T47D (cell line): ENCODE results near the gene WRNIP1.
"Not testable (repeated sequence)": the region's sequence is repeated elsewhere in the genome, so short reads cannot be mapped to it uniquely, and the experiment has no call there.

Experiments
- DNase-seq, 2 experiments: peaks; one replicate each; pipeline versions ENCODE4 v3.0.0 to v3.0.0-alpha.2; 2011 to 2012; ENCODE audit warnings: low read depth in 1 of 2, low spot score in 1 of 2
- JUND ChIP-seq: IDR thresholded peaks from 2 replicates; pipeline ENCODE4 v1.6.1; 2012; ENCODE audit warnings: low read depth
- in situ Hi-C: cut with HindIII; loops from 2 replicates; pipeline ENCODE4 v1.10.0; 2016; ENCODE audit warnings: low sequenced_read_pairs, low pct_unique_long_range_greater_than_20kb

WRNIP1 gene

GRCh38 chr6:2756687-2757224 lies 8.4 kb upstream of the WRNIP1 start:
- in situ Hi-C loops = no loop called here
- DNase-seq = no peak
- TF ChIP-seq JUND = no peak

DNA sequence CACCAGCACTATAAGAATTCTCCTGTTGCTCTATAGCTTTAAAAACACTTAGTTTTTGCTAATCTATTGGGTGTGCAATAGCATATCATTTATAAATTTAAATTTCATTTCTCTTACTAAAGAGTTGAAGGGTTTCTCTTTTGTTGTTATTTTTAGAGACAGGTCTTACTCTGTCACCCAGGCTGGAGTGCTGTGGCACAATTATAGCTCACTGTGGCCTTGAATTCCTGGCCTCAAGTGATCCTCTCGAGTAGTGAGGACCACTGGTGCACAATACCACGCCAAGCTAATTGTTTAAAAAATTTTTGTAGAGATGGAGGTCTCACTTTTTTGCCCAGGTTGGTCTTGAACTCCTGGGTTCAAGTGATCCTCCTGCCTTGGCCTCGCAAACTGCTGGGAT lies 6.2 kb upstream of the WRNIP1 start:
- in situ Hi-C loops = no loop called here
- no peak for DNase-seq
- no peak for TF ChIP-seq JUND

DNA sequence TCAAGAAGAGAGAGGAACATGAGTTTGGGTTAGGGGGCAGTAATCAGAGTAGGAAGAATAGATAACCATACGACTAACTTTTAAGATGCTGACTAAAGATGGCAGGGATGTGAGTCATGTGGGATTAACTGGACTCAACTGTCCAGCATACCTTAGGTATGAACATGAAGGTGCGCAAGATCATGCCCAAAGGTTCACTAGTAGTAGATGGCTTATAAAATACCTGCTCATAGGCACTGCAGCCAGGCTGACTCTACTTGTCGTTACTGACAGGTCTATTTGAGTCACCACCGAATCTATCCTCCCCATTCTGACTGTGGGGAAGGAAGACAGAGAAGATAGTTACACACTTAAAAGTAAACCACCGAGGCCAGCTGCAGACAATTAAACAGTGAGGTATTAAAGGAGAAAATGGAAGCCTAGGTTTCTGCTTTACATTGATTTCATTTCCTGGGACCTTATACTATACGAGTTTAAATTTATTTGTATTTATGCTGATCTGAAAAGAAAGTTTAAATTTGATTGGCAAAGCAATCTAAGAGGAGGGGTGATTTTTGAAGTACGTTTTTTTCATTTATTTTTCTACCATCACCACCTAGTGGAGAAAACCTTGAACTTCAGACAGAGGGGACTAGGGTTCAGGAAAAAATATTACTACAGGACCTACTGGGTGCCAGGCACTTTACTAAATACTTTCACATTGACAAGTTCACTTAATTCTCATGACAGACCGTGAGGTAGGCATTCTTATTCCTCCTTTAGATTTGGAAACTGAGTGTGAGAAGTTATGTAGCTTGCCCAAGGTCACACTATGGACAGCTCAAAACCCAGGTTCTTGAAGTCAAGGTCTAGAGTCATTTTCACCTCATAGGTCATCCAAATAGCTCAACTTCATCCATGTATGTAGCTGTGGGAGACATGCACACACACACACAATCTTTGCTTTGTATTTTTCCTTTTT lies 4.0 kb upstream of the WRNIP1 start:
- in situ Hi-C loops = no loop called here
- no peak for TF ChIP-seq JUND
- peak in 1 of 2 experiments; percentile 36 for DNase-seq

GRCh38 chr6:2762868-2763267 lies 2.3 kb upstream of the WRNIP1 start:
- in situ Hi-C loops = not testable (repeated sequence)
- DNase-seq = peak in 1 of 2 experiments; percentile 22

DNA sequence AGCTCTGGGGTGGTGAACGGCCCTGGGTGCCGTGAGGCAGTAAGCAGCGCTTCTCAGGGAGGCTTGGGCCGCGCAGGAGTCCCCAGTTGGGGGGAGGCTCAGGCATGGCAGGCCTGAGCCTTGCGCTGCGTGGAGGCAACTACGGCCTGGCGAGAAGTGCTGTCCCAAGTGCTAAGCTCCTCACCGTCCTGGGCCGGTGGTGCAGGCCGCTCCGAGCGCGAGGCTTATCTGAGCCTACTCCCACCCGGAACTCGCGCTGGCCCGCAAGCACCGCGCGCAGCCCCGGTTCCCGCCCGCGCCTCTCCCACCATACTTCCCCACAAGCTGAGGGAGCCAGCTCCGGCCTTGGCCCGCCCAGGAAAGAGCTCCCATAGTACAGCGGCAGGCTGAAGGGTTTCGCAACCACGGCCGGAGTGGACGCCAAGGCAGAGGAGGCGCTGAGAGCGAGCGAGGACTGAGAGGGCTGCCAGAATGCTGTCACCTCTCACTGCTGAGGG lies 1.8 kb upstream of the WRNIP1 start:
- no peak for DNase-seq
- no peak for TF ChIP-seq JUND
- in situ Hi-C loops = no loop called here

GRCh38 chr6:2763876-2764540 lies 1.2 kb upstream of the WRNIP1 start:
- DNase-seq = no peak
- in situ Hi-C loops = no loop called here
- no peak for TF ChIP-seq JUND

- peak; percentile 71 for DNase-seq
- in situ Hi-C loops = no loop called here
- no peak for TF ChIP-seq JUND
These were observed 505 bp upstream of the WRNIP1 start for GRCh38 chr6:2764610-2765165.

- in situ Hi-C loops = no loop called here
- peak; percentile 53 to 72 for DNase-seq
- TF ChIP-seq JUND = no peak
These were observed 938 bp downstream of the WRNIP1 start for GRCh38 chr6:2765896-2766766.

DNA sequence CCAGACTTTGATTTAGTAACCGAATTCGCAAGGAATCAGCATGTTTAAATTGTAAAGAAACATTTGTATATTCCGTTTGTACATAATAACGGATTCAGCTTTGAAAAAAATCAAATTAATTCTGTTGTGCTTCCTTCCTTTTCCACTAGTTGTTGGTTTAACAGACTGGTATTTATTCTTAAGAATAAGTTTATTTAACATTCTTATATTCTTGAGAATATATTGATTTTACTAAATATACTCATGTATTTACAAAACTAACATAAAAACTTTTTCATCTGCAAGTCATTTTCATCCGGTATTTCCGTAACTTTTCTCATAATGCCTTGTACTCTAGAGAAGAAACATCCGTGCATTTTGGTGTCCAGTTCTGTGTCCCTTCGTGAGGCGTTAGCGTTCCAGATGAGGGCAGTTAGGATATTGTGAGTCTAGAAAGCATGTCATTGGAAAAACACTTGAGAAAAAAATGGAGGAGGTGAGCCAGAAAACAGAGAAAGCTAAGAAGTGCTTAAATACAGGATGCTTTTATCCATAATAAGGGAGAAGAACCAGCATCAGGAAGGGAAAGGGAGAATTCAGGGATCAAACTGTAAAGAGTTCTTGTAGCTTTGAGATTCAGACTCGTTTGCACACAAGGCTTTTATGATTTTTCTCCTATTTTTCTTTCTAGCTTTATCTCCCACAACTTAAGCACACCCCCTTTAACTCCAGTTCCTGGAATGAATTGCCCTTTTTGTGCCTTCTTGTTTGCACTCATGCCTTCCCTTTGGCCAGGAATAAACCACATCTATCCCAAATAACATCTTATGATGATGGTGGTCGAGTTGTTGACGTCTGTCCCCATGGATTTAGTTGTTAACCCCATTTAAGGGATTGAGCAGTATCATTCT lies 1.8 kb downstream of the WRNIP1 start:
- DNase-seq = no peak
- TF ChIP-seq JUND = no peak
- in situ Hi-C loops = no loop called here

DNA sequence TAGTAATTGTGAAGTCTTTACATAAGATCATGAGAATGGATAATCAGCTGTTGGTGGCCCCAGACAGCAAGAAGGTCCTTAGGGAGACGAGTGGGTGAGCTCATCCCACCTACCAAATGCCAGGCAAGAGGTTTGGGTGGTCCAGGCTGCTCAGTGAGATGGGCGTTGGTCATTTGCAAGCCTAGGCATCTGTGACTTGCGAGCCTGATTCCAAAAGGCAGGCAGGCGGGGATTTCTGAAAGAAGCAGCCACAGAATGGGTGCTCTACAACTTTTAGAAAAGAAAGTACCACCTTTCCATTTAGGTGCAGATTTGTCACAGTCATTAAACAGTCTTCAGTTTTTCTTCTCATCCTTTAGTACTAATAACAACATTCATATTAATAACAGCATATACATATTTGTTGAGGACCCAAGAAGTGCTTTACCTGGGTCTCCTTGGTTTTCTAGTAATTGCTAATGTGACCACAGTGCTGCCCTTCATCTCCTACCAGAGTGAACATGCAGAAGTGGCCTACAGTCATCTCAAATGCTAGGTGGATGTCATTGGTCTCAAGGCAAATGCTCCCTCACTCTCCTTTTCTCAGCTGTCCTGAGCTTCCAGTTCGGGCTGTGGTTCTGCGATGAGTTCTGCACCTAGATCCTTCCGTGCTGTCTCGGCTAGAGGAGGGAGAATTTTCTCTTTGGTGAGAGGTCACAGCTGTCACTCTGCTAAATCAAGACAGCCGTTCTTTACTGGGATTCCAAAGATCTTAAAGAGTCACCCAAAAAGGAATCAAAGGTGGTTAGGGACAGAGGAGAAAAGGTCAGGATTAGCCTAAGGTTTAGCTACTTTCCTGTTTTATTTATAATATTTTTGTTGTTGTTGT lies 2.7 kb downstream of the WRNIP1 start:
- DNase-seq = no peak

More for the DNA sequence above, 2.7 kb downstream of the WRNIP1 start:
- no peak for TF ChIP-seq JUND
- in situ Hi-C loops = no loop called here
